ACHN (cell line): ENCODE measurements around the gene IQCF5.
"Not testable (repeated sequence)": the region's sequence is repeated elsewhere in the genome, so short reads cannot be mapped to it uniquely, and the experiment has no call there.

ENCODE experiments used
- DNase-seq: peaks from one replicate; pipeline ENCODE4 v3.0.0-alpha.2; 2015
- in situ Hi-C: cut with HindIII; loops from 2 replicates; pipeline ENCODE4 v1.10.0; 2017; ENCODE audit warnings: low sequenced_read_pairs, low pct_ligation_motif_present, low pct_unique_long_range_greater_than_20kb

The IQCF5 gene

GRCh38 chr3:51875501-51875900, at the start of gene IQCF5:
TSS of gene IQCF5 (minus strand) at chr3:51875601. CDS start at chr3:51875531, 70 bp downstream.
- no peak for DNase-seq
- in situ Hi-C loops: no loop called here

- in situ Hi-C loops: no loop called here
- no peak for DNase-seq
Observed at GRCh38 chr3:51921081-51921578, 45.7 kb upstream of the IQCF5 start.

DNA sequence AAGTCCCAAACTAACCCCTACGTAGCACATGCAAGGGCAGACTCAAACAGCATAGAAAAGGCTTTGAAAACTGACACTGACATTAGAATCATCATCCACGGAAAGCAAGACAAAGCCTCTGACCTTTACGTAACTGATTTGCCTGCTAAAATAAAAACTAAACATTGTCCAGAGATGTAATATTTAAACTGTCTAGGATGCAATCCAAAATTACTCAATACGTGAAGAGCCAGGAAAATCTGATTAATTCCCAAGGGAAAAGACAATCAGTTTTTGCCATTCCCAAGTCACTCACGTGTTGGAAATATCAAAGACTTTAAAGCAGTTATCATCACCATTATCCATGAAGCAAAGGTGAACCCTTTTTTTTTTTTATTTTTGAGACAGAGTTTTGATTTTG, 41.0 kb upstream of the IQCF5 start:
- DNase-seq: no peak
- in situ Hi-C loops: no loop called here

DNA sequence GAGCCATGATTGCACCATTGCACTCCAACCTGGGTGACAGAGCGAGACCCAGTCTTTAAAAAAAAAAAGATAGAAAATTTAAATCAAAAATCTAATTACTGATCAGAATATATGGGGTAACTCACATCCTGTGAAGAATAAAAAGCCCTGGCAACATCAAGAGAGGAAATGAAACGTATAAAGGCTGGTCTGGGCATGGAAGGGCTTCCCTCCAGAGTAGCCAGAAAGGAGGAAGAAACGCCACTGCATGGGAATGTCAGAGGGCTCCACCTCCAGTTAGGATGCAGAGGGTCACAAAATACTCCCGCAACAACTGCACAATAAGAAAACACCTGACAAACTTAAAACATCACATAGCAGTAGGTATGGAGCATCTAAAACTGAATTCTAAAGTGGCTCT, 32.6 kb upstream of the IQCF5 start:
- in situ Hi-C loops: no loop called here
- DNase-seq: no peak

GRCh38 chr3:51904034-51904823, 28.8 kb upstream of the IQCF5 start:
- in situ Hi-C loops: no loop called here
- DNase-seq: no peak

DNA sequence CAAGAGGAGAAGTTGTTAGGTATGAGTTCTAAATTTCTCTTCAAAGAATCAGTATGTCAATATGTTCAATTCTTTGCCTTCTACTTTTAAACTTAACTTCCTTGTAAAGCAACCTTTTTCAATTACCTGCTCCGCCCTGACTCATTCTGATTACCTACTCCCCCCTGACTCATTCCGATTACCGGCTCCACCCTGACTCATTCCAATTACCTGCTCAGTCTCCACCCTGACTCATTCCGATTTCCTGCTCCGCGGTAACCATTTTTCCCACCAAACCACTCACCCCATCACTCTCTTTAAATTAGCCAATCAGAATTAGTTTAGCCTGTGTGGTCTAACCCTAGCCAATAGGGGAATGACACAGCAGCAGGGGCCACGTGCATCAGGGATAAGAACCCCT, 27.0 kb upstream of the IQCF5 start:
- in situ Hi-C loops: not testable (repeated sequence)
- DNase-seq: peak; percentile 3

GRCh38 chr3:51900043-51900442, 24.6 kb upstream of the IQCF5 start:
- DNase-seq, in situ Hi-C loops: not testable (repeated sequence)

DNA sequence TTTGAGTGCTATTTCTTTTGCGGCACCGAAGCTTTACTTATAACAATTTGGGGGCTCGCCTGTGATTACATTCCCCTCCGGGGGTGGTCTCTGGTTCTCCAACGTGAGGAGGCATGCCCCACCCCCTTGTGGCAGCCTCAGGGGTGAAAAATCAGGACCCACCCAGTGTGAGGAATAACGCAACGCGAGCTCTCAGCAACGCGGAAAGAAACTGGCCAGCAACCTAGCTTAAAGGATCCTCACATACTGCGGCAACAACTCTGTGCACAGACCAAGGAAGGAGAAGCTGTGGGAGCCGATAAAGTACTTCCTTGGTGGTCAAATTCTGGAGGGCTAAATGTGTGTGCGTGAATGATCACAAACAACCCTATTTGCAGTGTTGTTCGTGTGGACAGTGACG, 22.0 kb upstream of the IQCF5 start:
- in situ Hi-C loops: no loop called here
- no peak for DNase-seq

GRCh38 chr3:51896607-51897305, 21.4 kb upstream of the IQCF5 start:
- no peak for DNase-seq
- in situ Hi-C loops: no loop called here

DNA sequence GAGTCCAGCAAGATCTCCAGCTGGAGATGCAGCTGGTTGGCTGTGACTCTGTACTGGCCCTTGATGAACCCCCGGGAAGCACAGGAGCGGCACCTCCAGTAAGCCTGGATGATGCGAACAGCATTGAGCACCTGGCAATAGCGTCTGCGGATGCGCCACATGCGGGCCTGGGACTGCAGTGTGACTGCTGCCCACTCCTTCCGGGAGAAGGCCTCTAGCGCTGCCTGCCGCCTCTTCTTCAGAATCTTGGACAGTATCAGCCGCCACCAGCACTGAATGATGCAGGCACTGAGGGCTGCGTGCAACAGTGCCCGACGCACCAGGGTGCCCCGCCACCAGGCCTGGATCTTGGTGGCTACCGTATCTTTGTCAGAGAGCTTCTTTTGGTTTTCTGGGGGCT, 19.5 kb upstream of the IQCF5 start:
- DNase-seq: no peak
- in situ Hi-C loops: no loop called here

DNA sequence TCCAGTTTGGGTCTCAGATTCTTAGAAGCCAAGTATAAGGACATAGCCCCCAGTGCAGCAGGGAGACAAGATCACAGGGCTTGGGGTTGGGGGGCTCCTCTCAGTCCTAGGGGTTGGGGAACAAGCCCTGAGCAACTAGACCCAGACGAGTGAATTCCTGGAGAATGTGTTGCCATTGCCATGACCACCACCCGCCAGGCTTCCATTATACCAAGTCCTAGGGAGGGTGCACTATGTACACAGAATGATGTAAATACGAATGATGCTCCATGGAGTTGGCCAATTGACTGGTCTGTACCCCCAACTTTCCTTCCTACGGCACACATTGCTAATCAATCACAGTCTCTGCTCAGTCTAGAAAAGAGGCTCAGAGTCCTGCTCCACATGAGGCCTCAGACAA, 19.0 kb upstream of the IQCF5 start:
- DNase-seq: no peak
- in situ Hi-C loops: no loop called here

DNA sequence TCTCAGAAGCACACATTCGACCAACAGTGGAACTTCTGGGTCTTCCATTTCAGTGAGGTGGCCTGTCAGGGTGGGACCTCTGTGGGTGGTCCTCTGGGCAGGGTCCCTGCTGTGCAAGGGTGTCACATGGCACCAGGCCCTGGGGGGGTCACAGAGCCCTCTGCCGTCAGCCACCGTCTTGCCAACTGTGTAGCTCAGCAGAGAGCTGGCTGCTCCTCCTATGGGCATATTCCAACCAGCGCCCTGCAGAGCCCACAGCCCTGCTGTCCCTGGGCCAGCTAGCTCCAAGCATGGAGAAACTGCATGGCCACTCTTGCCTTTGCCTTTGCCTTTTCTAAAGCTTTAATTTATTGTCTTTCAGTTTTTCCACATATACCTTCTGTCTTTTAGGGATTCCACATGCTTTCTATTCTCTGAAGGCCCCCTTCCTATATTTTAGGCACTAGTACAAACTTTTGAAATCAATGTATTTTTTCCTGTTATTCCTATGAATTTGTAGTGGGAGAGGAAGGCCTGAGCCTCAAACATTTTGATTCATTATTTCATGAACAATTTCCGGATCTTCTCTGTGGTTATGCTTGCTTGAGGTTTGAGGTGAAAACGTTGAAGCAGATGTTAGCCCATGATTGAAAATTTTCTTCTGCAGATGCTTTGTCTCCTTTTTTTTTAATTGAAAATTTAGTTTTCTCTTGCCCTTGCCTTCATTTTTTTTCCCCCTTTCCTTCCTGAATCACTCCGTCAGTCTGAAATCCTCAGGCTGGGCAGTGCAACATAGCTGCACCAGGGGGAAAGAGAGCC, 16.0 kb upstream of the IQCF5 start:
- in situ Hi-C loops: no loop called here
- DNase-seq: no peak

DNA sequence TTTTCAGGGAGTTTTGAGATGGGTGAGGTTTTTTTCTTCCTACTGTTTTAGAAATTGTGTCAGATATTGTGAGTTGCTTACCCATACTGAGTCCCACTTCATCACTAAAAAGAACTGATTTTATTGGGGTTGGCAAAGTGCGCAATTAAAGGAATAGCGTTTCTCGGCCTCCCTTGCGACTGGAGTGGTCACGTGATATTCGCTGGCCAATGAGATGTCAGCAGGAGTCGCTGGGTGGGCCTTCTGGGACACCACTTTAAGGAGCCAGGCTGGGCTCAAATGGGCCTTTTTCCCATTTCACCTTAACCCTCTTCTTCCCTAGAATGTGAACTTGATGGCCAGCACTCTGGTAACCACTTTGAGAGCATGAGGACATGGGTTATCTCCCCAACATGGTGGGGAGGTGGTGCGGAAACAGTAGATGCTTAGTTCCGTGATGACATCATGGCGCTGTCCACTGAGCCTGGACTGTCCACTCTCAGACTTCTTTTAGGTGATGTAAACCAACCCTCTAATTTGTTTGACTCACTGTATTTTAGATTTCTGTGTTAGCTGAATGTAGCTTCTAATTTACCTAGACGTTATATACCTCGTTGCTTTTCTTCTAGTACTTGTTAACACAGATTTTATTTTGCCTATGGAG, 13.2 kb upstream of the IQCF5 start:
- in situ Hi-C loops: no loop called here
- DNase-seq: no peak

GRCh38 chr3:51887620-51888019, 12.2 kb upstream of the IQCF5 start:
- DNase-seq: no peak
- in situ Hi-C loops: no loop called here

DNA sequence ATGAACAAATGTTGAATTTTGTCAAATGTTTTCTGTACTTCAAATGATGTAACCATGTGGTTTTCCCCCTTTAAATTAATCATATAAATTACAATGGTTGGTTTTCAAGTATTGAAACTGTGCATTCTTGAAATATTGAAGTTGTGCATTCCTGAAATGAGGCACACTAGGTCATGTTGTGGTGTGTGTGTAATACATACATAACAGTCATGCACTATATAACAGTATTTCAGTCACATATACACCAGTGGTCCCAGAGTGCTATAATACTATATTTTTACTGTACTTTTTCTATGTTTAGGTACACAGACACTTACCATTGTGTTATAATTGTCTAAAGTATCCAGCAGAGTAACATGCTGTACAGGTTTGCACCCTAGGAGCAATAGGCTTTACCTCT, 11.0 kb upstream of the IQCF5 start:
- no peak for DNase-seq
- in situ Hi-C loops: no loop called here

GRCh38 chr3:51879937-51880336, 4.5 kb upstream of the IQCF5 start:
- in situ Hi-C loops: no loop called here
- DNase-seq: no peak

- in situ Hi-C loops: no loop called here
- DNase-seq: no peak
Observed at GRCh38 chr3:51876186-51876585, 785 bp upstream of the IQCF5 start.

GRCh38 chr3:51874889-51875288, 512 bp downstream of the IQCF5 start:
- no peak for DNase-seq
- in situ Hi-C loops: no loop called here

- in situ Hi-C loops: no loop called here
- no peak for DNase-seq
Observed at GRCh38 chr3:51874411-51874810, 990 bp downstream of the IQCF5 start.
